Measurements from ENCODE around the gene UBE2E2. TPM values are rescaled to one million over a fixed set of nuclear protein-coding genes. Genes with fewer than 3 reads are reported as not detected.

Gene UBE2E2
- total and polyA plus RNA-seq, 4 donors, result 21.5 to 87.5 (median 29.0) TPM

DNA sequence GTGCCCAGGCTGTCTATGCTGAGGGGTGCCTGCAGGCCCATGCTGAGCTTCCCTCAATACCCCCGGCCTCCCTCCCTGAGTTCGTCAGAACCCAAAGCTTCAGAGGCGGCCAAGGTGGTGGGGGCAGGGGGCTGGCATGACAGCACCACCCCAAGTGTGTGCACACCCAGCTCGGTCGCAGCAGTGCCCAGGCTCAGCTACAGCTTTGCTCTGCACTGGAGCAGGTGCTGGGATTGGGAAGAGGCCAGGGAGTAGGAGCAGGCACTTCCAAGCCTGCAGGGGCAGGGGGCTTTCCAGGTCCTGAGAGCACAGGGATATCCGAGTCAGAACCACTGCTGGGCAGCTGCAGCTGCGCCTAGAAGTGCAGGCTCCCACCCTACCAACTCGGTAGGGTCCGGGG lies 283.9 kb downstream of the UBE2E2 start:
- H3K4me3 ChIP-seq, result no peak overlapping the region
- H3K27ac ChIP-seq (ENCODE audit: low read depth in 1 of 2, low read length in 1 of 2), result no peak overlapping the region
- H3K9ac ChIP-seq (ENCODE audit: insufficient read depth in 1 of 2, low read length in 2 of 2), result no peak overlapping the region
- no peaks in the 10 kb centered on the region for H3K36me3 ChIP-seq (ENCODE audit: control insufficient read depth in 4 of 4, insufficient read depth in 4 of 4, low read length in 4 of 4)
- no peaks in the 10 kb centered on the region for H3K27me3 ChIP-seq (ENCODE audit: control insufficient read depth in 3 of 3, insufficient read depth in 3 of 3, low read length in 2 of 3)
- DNase-seq (no peak), ATAC-seq (ENCODE audit: insufficient read depth, low FRiP score) (no peak)
- TF ChIP-seq, protein P1, sequence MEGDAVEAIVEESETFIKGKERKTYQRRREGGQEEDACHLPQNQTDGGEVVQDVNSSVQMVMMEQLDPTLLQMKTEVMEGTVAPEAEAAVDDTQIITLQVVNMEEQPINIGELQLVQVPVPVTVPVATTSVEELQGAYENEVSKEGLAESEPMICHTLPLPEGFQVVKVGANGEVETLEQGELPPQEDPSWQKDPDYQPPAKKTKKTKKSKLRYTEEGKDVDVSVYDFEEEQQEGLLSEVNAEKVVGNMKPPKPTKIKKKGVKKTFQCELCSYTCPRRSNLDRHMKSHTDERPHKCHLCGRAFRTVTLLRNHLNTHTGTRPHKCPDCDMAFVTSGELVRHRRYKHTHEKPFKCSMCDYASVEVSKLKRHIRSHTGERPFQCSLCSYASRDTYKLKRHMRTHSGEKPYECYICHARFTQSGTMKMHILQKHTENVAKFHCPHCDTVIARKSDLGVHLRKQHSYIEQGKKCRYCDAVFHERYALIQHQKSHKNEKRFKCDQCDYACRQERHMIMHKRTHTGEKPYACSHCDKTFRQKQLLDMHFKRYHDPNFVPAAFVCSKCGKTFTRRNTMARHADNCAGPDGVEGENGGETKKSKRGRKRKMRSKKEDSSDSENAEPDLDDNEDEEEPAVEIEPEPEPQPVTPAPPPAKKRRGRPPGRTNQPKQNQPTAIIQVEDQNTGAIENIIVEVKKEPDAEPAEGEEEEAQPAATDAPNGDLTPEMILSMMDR (IDR thresholded peaks at IDR 0.05; ENCODE audit: control extremely low read depth, extremely low read depth), result no peak
- 97 to 98% methylated on average over 9 of the region's 9 CpGs for WGBS, 2 donors
- peaks cover 0 to 13% (median 1%) of the 10 kb centered on the region in 4 donors for H3K9me3 ChIP-seq (ENCODE audit: control insufficient read depth in 4 of 4, insufficient read depth in 3 of 4, low read length in 3 of 4)
- H3K4me1 ChIP-seq (ENCODE audit: control insufficient read depth in 5 of 5, insufficient read depth in 5 of 5, low read length in 5 of 5), result peaks cover 0 to 8% (median 2%) of the 10 kb centered on the region in 5 donors

DNA sequence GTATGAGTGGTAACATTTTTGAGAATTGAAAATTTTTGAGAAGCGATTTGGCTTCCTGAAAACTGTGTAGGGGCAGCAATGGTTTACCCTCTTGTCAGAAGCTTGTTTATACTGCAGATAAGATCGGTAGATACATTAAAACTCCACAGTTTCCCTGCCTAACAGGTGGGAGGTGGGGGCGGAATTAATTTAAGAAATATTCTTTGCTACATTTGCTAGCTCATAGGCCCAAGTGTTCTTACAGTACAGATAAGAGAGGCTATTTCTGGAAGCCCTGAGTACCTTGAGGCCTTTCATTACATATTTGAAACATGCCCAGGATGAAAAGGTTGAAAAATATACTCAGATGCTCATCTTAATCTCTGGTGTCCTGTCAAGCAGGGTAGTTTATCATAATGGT lies 285.5 kb downstream of the UBE2E2 start:
- DNase-seq (peak in 1 of 3 donors; percentile 44), ATAC-seq (ENCODE audit: insufficient read depth, low FRiP score) (no peak)
- H3K27ac ChIP-seq (ENCODE audit: low read depth in 1 of 2, low read length in 1 of 2), result no peak overlapping the region
- TF ChIP-seq, protein P1 (IDR thresholded peaks at IDR 0.05; ENCODE audit: control extremely low read depth, extremely low read depth), result no peak
- H3K9ac ChIP-seq (ENCODE audit: insufficient read depth in 1 of 2, low read length in 2 of 2), result no peak overlapping the region
- H3K36me3 ChIP-seq (ENCODE audit: control insufficient read depth in 4 of 4, insufficient read depth in 4 of 4, low read length in 4 of 4), result no peaks in the 10 kb centered on the region
- H3K27me3 ChIP-seq (ENCODE audit: control insufficient read depth in 3 of 3, insufficient read depth in 3 of 3, low read length in 2 of 3), result no peaks in the 10 kb centered on the region
- no peak overlapping the region for H3K4me3 ChIP-seq
- 69 to 76% methylated on average over 3 of the region's 3 CpGs for WGBS, 2 donors
- H3K9me3 ChIP-seq (ENCODE audit: control insufficient read depth in 4 of 4, insufficient read depth in 3 of 4, low read length in 3 of 4), result peaks cover 0 to 13% (median 1%) of the 10 kb centered on the region in 4 donors
- peaks cover 0 to 12% (median 2%) of the 10 kb centered on the region in 5 donors for H3K4me1 ChIP-seq (ENCODE audit: control insufficient read depth in 5 of 5, insufficient read depth in 5 of 5, low read length in 5 of 5)

DNA sequence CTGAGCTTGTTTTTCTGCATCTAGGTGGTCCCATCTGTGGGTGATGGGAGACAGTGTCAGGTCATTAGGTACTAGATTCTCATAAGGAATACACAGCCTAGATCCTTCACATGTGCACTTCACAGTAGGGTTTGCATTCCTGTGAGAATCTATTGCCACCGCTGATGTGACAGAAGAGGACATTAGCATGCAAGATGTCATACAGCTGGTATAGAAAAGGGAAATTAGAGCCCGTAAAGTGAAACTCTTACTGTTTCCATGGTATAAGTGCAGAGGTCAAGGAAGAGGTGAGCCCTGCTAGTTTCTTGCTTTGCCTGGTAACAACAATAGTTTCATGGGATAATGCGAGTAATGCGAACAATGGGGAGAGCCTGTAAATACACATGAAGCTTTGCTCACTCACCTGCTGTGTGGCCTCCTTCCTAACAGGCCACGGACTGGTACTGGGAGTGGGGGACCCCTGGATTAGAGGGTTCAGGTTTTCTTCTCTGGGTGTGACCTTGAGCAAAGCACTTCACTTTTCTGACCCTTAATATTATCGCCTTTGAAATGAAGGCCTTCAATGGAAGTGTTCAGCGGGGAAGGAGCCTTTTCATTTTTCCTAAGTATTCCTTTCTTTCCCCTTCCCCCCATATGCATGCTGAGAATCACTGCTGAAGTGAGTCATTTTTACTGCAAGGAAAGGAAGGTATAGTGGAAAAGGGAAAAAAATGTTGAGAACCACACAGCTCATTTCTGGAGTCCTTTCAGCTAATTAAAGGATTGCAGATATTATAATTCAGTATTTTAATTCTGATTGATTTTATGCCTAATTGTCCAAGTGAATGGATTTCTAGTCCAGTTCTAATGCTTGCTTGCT lies 286.4 kb downstream of the UBE2E2 start:
- Histone ChIP-seq H3K27ac (ENCODE audit: low read depth in 1 of 2, low read length in 1 of 2) (peak overlapping the region in 1 of 2 donors; percentile 66), H3K4me3 (no peak overlapping the region), H3K36me3 (ENCODE audit: control insufficient read depth in 4 of 4, insufficient read depth in 4 of 4, low read length in 4 of 4) (no peaks in the 10 kb centered on the region), H3K27me3 (ENCODE audit: control insufficient read depth in 3 of 3, insufficient read depth in 3 of 3, low read length in 2 of 3) (no peaks in the 10 kb centered on the region), H3K4me1 (ENCODE audit: control insufficient read depth in 5 of 5, insufficient read depth in 5 of 5, low read length in 5 of 5) (peaks cover 0 to 15% (median 2%) of the 10 kb centered on the region in 5 donors), H3K9ac (ENCODE audit: insufficient read depth in 1 of 2, low read length in 2 of 2) (no peak overlapping the region), H3K9me3 (ENCODE audit: control insufficient read depth in 4 of 4, insufficient read depth in 3 of 4, low read length in 3 of 4) (peaks cover 0 to 13% (median 1%) of the 10 kb centered on the region in 4 donors)
- no peak for ATAC-seq (ENCODE audit: insufficient read depth, low FRiP score)
- TF ChIP-seq, protein P1 (IDR thresholded peaks at IDR 0.05; ENCODE audit: control extremely low read depth, extremely low read depth), result no peak
- 91 to 92% methylated on average over 7 of the region's 7 CpGs for WGBS, 2 donors
- DNase-seq, result no peak

Measured in lung (tissue), 12 donors.